NCI-H1092 (cell line): ENCODE data around the gene ACTG2.
A peak's percentile ranks its signal among the peaks of the same experiment; 100 is the strongest.
"Not testable (repeated sequence)": the region's sequence is repeated elsewhere in the genome, so short reads cannot be mapped to it uniquely, and the experiment has no call there.

ENCODE experiments used
- DNase-seq: peaks from one replicate; lab custom pipeline; 2025; lab: John Stamatoyannopoulos, UW

The ACTG2 gene

DNA sequence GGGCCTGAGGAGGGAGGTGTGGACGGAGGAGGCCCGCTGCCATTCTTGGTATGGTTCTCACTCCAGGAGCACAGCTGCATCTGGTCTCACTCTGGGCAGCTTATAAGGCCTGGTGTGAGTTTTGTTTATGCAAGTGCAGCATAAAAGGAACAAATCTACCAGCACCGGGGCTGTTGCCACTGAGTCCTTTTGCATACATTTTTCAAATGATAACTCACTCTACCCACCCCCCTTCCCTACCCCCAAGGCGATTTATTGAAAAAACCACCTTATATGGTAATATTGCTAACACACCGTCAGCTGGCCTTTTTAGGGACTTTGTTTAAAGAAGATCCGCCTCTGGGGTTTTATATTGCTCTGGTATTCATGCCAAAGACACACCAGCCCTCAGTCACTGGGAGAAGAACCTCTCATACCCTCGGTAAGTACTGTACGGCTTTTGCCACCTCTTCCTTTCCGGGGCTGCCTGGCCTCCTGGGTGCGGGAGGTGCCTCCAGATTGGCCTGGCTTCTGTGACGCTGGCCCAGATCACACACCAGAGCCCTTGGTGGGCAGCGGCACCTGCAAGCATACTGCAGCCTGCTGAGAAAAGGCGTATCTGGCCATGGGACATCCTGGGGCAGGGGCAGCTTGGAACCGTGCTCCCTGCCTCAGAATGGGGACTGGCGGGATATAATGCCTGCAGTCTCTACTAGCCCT, at the start of gene ACTG2:
ACTG2 (plus strand) TSS at position 378 of the 699 bp plus-strand sequence. CDS start 8,304 bp downstream, outside the sequence.
- no peak for DNase-seq

DNA sequence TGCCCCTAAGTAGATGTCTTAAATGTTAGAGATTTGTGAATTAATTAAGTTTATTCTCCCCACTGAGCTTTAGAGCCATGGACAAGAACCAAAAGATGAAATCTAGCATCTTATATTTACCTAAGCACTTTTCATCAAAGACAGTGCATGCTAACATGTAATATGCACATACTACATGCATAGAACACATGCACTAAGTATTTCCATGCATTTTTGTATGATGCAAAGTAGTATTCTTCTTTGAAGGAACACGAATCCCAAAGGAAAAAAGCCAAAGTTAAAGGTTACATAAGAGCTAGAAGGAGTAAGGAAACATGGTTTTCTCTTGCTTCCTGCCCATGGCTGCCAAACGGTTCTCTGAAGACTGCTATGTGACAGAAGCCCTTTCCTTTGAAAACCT, 48.7 kb upstream of the ACTG2 start:
- DNase-seq, result no peak

DNA sequence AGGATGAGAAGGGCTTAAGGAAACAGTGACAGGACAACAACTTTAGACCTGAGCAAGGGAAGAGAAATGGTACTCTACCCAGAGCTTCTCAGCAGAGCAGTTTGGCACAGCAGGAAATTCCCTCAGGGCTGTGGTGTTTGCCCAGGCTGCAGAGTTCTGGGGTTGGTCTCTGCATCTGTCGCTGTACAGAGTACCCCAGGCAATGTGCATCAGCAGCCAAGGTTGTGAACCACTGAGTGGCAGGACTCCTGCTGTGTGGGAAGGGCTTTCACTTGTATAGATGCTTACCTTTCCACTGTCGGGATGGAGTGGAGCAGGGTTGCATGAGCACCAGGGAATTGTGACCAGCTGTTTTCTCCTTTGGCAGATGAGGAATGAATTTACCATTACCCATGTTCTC, 42.8 kb upstream of the ACTG2 start:
- DNase-seq, result peak; percentile 6

DNA sequence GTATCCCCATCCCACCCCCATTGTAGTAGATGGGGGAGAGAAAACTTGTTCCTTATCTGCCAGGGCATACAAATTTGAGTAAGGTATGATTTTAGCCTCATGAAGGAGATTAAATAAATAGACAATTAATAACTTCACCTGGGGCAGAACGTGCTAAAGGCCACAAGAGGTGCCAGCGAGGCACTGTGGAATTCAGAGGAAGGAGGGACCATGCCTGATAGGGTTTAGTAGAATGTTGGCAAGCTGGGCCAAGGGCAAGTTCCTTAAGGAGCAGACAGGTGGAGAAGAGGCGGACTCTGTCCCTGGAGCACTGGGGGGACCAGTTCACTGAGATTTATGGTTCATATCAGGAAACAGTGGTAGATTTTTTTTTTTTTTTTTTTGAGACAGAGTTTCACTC, 41.5 kb upstream of the ACTG2 start:
- DNase-seq, result no peak

DNA sequence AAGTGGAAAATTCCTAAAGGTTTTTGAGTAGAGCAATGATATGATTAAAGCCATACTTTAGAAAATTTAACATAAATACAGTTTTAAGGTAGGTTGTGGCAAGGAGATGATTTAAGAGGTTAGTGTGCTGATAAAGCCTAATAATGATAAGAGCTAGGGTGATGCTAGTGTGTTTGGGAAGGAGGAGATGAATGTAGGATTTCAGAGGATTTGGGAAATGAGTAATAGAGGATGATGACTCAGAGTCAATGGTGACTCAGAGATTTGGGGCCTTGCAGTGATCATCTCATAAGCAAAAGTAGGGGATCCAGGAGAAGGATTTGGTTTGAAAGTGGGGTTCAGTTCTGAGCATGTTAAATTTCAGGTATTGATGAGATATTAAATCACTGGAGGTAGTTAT, 40.8 kb upstream of the ACTG2 start:
- no peak for DNase-seq

DNA sequence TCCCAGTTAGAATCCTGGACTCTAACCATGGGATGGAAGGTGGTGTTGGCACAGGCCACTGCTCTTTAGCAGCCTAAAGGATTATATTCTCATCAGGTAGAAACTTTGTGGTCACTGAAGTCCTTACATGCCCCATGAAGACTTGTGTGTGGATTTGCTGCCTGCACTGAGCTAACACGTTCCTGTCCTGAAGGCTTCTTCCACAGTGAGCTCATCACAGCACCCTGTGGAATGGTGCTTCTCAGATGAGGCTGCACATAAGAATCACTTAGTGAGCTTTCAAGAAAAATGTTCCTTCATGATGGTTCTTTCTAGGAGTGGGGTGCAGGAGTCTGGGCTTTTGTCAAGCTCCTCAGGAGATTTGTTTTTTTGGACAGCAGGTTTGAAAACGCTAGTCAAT, 37.3 kb upstream of the ACTG2 start:
- no peak for DNase-seq

DNA sequence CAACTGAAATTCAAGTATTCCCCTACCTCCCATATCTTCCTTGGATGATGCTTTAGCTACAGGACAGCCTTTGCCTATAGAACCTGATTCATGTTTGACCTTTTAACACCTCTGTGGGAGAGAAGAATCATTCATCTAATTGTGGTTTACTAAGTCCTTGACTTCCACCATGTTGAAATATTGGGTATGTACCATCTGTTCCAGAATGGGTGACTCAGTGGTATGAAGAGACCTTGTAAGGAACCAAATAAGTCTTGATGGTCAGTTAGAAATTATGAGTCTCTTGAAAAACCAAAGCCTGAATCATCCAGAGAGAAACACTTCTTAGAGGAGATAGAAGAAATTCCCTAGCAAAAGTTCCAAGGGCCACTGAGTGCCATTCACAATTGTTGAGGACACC, 36.6 kb upstream of the ACTG2 start:
- DNase-seq, result no peak

DNA sequence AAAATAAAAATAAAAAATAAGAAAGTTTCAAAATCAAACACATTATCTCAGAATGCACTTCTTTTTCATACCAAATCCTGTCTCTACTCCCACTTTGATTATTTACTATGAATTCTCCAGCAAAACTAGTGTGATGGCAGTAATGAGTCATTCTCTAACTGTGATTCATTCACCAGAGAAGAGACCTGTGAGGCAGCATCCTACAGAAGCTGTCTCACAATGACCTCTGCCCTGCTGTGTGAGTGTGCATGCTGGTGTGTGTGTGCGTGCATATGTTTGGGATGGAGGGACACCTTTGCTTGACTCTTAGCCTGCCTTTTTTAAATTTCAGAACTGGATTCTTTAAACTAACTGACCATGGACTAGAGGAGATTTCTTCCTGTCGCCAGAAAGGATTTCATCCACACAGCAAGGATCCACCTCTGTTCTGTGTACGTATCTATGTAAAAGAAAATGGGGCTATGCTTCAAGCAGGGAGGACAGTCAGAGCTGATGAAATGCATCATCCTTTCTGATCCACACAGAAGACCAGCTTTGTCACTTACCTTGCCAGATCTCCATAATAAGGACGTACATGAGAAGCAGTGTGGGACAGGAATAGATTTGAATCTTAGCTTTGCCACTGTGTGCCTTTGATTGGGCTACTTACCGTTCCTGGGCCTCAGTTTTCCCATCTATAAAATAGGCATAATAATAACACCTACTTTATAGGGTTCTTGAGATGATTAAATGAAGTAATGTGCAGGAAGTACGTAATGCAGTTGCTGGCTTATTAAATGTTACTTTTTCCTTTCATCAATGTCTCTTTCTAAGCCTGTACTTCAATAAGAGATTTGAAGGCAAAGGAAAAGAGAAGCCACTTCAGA, 32.9 kb upstream of the ACTG2 start:
- no peak for DNase-seq

DNA sequence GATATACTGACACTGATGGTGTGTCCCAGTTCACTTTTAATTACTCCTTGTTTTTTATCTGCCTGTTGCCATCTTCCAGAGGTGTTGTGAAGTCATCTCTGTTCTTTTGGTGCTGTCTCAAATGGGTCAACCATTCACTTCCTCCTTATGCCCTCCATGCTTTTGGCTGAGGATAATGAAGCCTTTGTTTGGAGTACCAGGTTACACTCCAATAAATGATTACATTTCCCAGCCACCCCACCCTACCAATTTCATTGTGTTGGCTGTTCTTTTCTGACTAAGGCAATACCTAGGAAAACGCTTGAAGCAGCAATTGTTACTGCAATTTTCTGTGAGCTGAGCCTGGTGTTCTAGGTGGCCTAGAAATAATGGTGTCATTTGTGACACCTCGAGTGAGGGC, 29.8 kb upstream of the ACTG2 start:
- no peak for DNase-seq

DNA sequence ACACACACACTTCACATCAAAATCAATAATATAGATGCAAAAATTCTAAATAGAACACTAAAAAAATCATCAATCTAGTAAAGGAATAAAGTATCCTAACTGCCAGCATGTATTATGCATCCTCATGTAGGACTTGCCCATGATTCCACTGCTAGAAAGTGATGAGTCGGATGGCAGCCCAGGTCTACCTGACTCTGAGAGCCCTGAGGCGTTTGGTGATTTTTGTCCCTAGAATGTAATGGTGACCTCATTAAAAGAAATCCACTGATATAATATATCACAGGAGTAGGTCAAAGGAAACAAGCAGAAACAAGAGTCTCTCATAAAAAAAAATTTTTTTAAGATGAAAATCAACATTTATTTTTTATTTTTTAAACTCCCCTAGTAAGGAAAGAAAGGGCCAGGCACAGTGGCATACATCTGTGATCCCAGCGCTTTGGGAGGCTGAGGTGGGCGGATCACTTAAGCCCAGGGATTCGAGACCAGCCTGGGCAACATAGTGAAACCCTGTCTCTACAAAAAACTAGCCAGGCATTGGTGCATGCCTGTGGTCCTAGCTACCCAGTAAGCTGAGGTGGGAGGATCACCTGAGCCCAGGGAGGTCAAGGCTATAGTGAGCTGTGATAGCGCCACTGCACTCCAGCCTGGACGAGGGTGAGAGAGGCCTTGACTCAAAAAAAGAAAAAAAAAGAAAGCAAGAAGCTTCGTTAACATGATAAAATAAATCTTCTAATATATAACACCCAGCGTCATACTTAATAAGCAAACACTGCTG, 24.4 kb upstream of the ACTG2 start:
- DNase-seq, result no peak

DNA sequence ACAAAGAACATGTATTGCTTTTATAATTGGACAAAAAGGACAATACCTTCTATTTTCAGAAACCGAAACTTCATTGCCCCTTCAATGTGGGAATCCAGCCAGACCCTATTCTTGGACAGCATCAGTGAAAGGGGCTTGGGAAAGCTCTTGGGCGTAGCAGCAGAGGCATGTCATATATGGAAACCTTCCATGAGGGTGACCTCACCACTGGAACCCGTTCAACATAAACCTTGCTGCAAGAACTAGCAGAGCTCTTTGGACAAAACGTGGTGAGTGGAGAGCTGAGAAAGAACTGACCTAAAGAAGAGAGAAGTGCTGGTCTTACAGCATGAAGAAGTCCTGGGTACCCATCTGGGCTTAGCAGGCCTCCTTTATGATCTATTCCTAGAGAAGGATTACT, 22.7 kb upstream of the ACTG2 start:
- no peak for DNase-seq

DNA sequence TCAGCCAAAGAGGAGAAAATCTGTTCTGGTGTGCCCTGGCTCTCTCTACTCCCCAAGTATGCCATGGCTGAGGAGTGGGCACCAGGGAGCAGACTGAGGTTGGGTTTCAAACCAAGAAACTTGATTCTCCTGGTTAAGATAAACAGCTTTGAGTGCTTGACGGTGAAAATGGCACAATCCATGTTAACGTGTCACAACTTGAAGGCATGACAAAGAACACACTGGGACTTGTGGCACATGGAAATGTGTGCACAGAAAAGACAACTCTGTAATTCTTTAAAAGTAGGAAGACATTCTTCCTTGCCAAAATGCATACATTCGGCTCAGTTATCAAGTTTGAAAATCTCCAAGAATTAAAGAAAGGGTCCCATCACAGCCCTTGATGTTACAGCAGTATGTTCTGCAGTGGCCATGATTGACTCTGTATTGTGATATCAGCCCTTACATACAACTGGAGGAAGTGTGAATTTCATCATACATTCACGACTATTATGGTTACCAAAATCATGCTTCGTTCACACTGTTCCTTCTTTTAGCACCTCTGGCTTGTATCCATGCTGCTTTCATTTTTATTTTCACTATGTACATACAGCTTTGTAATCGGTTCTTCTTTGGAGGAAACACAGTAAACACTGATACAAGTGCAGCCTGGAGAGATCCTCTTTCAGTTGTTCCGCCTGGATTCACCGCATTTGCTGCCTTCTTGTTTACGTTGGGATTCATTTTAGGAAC, 15.6 kb upstream of the ACTG2 start:
- DNase-seq, result no peak

DNA sequence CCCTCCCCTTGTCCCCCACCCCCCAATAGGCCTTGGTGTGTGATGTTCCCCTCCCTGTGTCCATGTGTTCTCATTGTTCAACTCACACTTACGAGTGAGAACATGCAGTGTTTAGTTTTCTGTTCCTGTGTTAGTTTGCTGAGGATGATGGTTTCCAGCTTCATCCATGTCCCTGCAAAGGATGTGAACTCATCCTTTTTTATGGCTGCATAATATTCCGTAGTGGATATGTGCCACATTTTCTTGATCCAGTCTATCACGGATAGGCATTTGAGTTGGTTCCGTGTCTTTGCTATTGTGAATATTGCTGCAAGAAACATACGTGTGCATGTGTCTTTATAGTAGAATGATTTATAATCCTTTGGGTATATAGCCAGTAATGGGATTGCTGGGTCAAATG, 14.8 kb upstream of the ACTG2 start:
- DNase-seq, result not testable (repeated sequence)

DNA sequence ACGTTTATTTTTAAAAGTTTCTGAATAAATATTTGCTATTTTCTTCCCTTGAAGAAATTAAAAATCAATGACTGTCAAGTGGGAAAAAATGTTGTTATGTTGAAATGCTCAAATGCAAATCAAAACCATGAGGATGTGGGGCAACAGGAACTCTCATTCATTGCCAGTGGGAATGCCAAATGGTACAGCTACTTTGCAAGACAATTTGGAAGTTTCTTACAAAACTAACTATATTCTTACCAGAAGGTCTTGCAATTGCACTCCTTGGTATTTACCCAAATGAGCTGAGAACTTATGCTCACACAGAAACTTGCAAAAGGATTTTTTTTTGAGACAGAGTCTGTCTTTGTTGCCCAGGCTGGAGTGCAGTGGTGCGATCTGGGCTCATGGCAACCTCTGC, 7.4 kb upstream of the ACTG2 start:
- DNase-seq, result no peak

DNA sequence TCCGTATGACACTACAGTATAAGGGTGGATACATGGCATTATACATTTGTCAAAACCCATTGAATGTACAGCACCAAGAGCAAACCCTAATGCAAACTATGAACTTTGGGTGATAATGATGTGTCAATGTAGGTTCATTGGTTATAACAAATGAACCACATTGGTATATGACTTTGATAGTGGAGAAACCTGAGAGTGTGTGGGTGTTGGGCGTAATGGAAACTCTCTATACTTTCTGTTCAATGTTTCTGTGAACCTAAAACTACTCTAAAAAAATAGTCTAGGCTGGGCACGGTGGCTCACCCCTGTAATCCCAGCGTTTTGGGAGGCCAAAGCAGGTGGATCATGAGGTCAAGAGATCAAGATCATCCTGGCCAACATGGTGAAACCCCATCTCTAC, 6.5 kb upstream of the ACTG2 start:
- DNase-seq, result no peak

DNA sequence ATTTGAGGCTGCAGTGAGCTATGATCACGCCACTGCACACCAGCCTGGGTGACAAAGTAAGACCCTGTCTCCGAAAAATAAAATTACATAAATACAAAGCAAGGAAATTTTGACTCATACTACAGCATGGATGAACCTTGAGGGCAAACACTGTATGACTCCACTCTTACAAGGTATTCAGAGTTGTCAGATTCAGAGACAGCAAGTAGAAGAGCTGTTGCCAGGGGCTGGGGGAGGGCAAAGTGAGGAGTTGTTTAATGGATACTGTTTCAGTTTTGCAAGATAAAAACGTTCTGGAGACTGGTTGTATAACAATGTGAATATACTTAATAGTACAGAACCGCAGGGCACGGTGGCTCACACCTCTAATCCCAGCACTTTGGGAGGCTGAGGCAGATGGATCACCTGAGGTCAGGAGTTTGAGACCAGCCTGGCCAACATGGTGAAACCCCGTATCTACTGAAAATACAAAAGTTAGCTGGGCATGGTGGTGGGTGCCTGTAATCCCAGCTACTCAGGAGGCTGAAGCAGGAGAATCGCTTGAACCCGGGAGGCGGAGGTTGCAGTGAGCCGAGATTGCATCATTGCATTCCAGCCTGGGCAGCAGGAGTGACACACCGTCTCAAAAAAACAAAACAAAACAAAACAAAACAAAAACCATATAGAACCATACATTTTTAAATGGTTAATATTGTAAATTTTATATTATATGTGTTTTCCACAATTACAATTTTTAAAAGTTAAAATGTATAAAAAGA, 5.0 kb upstream of the ACTG2 start:
- DNase-seq, result not testable (repeated sequence)

DNA sequence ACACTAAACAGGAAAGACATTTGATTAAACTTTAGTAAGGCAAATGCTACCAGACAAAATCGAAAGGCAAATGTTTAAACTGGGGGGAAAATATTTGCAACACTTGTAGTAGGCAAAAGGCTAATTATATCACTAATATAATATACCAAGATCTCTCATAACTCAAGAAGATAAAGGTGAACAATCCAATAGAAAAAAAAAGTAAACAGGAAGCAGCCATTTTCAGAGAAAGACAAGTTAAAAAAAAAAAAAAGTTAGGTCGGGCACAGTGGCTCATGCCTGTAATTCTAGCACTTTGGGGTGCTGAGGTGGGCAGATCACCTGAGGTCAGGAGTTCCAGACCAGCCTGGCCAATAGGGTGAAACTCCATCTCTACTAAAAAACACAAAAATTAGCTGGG, 4.4 kb upstream of the ACTG2 start:
- DNase-seq, result no peak

DNA sequence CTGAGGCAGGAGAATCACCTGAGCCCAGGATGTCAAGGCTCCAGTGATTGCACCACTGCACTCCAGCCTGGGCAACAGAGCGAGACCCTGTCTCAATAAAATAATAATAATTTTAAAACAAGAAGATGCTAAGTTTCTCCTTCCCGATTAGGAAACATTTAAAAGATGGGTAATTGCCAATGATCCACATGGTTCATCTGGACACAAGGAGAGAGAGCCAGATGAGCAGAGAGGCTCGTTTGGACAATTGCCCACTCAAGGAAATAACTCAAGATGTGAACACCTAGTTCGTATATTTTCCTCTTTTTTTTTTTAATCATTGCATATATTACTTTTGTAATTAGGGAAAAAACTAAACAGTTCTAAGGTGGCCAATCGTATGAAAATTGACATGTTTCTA, 3.6 kb upstream of the ACTG2 start:
- no peak for DNase-seq

DNA sequence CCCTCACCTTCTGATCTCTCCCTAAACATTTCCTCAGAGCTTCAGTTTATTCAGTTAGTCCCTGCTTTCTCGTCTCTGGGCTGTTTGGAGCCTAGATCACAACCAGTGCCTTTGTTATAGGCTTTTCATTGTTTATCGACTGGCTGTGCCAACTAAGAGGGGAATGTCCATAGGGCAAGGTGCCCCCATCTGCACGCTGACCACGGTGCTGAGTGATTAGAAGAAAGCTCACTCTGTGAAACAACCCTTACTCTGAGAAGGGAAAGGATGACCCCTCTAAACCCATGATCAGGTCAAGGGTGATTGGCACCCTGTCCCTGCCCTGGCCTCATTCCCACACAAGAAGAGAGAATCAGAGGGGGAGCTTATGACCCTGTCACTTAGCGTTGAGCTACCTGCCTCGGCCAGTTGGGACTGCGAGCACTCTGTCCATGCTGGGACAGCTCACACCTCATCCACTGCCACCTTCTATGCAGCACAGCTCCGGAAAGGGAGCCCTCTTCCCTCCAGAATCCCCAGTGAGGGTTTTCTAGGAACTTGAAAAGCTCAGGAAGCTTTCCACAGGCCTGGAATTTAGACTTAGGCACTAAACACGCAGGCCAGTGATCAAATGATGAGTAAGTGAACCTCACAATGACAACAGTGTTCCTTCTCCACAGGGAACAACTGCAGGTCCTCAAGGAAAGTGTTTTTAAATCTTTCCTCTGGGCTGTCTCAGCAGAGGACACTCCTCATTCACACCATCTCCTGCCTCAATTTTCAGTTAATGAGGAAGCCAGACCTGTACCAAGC, 2.3 kb upstream of the ACTG2 start:
- DNase-seq, result no peak

DNA sequence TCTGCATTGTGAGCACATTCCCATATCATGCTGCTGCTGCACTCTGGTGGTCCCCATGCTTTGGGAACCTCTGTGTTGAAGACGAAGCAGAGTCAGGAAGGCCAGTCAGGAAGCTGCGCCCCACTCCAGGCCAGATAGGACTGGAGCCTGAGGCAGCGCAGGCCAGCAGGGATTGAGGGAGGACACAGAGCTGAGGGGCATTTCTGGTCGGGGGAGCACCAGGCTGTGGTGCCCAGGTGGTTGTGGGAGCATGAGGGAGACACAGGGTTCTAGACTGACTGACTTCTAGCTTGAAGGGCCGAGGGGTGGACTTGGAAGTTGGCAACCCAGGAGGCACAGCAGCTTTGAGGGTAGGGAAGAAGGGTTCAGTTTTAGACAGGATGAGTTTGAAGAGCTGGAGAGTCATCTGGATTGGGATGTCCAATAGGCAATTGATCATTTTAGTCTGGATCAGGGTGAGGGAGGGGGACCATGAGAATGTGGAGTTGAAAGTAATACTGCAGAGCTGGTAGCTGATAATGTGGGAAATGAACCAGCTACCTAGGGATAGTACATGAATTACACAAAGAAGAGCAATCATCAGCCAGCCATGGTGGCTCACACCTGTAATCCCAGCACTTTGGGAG, 1.4 kb upstream of the ACTG2 start:
- no peak for DNase-seq
